DMS114 treated with DMSO at 0.1 percent for 48 hours (cell line): ENCODE measurements around the gene PPL.
"Not testable (repeated sequence)": the region's sequence is repeated elsewhere in the genome, so short reads cannot be mapped to it uniquely, and the experiment has no call there.

Experiments
- DNase-seq: peaks from one replicate; lab custom pipeline; 2025; ENCODE audit not compliant: unreplicated experiment; lab: John Stamatoyannopoulos, UW

Gene PPL

GRCh38 chr16:4958510-4959438 lies 21.8 kb upstream of the PPL start:
- DNase-seq, result no peak

GRCh38 chr16:4957720-4958509 lies 21.0 kb upstream of the PPL start, which contains the start of gene SEC14L5:
SEC14L5 (plus strand) TSS chr16:4958330; CDS start chr16:4959324, 994 bp downstream.
- DNase-seq, result peak; percentile 91

- DNase-seq, result no peak
Observed at GRCh38 chr16:4957420-4957719, 20.4 kb upstream of the PPL start.

GRCh38 chr16:4954714-4955113 lies 17.8 kb upstream of the PPL start:
- DNase-seq, result no peak

GRCh38 chr16:4951583-4951982 lies 14.6 kb upstream of the PPL start:
- not testable (repeated sequence) for DNase-seq

GRCh38 chr16:4949986-4950385 lies 13.0 kb upstream of the PPL start:
- DNase-seq, result no peak

- DNase-seq, result no peak
Observed at GRCh38 chr16:4948903-4949766, 12.2 kb upstream of the PPL start.

GRCh38 chr16:4947722-4948503 lies 11.0 kb upstream of the PPL start:
- DNase-seq, result no peak

- DNase-seq, result no peak
Observed at GRCh38 chr16:4946917-4947316, 10.0 kb upstream of the PPL start.

- no peak for DNase-seq
Observed at GRCh38 chr16:4945560-4946502, 8.9 kb upstream of the PPL start.

GRCh38 chr16:4944333-4945281 lies 7.7 kb upstream of the PPL start:
- no peak for DNase-seq

- DNase-seq, result no peak
Observed at GRCh38 chr16:4942481-4942880, 5.5 kb upstream of the PPL start.

GRCh38 chr16:4940719-4941118 lies 3.8 kb upstream of the PPL start:
- DNase-seq, result no peak

GRCh38 chr16:4938683-4939030 lies 1.7 kb upstream of the PPL start:
- no peak for DNase-seq

- DNase-seq, result no peak
Observed at GRCh38 chr16:4937782-4938682, 1.1 kb upstream of the PPL start.

- no peak for DNase-seq
Observed at GRCh38 chr16:4936181-4936990, 562 bp downstream of the PPL start.
